T-helper 2 cell treated with Interferon-gamma antibody and Interleukin-4, amounts not matched to agents 100 ng/mL and 5 ng/mL, for 36 hours (primary cell): ENCODE results near the gene SYNM. TPM values are rescaled to one million over a fixed set of nuclear protein-coding genes. Genes with fewer than 3 reads are reported as not detected.

Experiments
- total RNA-seq: library from RNA; stranded (reverse); gene quantifications from 2 replicates; pipeline ENCODE4 v1.2.3, GENCODE V29; 2022

SYNM gene
- total RNA-seq, 1 donor from 2014 or later: 0.80 TPM

Other genes with a start within 250 kb of the SYNM start
- not detected in 2 replicates for gene PGPEP1L, start 97.3 kb upstream of the SYNM start, total RNA-seq
- gene TTC23, start 144.5 kb downstream of the SYNM start, total RNA-seq: 2.3 and 2.7 TPM in 2 replicates
- gene LRRC28, start 146.4 kb downstream of the SYNM start, total RNA-seq: 19.8 and 22.4 TPM in 2 replicates